ENCODE measurements around the gene IGLON5.

- TF ChIP-seq TOX (CRISPR knock-in tag; IDR thresholded peaks at IDR 0.05; ENCODE audit: borderline replicate concordance) (no peak), BACH2 (CRISPR knock-in tag; IDR thresholded peaks at IDR 0.05; ENCODE audit: borderline replicate concordance) (no peak), POU6F1 (CRISPR knock-in tag; IDR thresholded peaks at IDR 0.05; ENCODE audit: borderline replicate concordance, low read depth) (no peak), RARB (CRISPR knock-in tag; IDR thresholded peaks at IDR 0.05) (no peak), ZFP3 (CRISPR knock-in tag; IDR thresholded peaks at IDR 0.05) (no peak), CREB5 (CRISPR knock-in tag; IDR thresholded peaks at IDR 0.05; ENCODE audit: low read depth) (no peak), ARNTL (CRISPR knock-in tag; IDR thresholded peaks at IDR 0.05; ENCODE audit: borderline replicate concordance, low read depth) (no peak), TCF4 (CRISPR knock-in tag; IDR thresholded peaks at IDR 0.05; ENCODE audit: borderline replicate concordance) (no peak), ISL1 (CRISPR knock-in tag; IDR thresholded peaks at IDR 0.05) (no peak)
These were observed at the start of gene IGLON5 for GRCh38 chr19:51311351-51312257.

All from SK-N-SH treated with all-trans-retinoic acid at 6 μM for 48 hours (cell line).